Stimulated activated naive CD4-positive, alpha-beta T cell treated with Interleukin-2 at 50 U/mL for 16 hours (primary cell): ENCODE results near the gene ADRA1B.

Experiments used
- DNase-seq: peaks from one replicate; lab custom pipeline; 2025; lab: John Stamatoyannopoulos, UW

The ADRA1B gene

DNA sequence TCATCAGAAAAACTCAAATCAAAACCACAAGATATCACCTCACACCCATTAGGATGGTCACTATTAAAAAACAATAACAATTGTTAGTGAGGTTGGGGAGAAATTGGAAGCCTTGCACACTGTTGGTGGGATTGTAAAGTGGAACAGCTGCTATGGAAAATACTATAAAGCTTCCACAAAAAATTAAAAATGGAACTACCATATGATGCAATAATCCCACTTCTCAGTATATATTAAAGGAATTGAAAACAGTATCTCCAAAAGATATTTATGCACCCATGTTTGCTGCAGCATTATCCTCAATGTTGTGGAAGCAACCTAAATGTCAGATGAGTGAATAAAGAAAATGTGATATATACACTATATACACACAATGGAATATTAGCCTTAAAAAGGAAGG, 14.5 kb upstream of the ADRA1B start:
- DNase-seq: no peak

DNA sequence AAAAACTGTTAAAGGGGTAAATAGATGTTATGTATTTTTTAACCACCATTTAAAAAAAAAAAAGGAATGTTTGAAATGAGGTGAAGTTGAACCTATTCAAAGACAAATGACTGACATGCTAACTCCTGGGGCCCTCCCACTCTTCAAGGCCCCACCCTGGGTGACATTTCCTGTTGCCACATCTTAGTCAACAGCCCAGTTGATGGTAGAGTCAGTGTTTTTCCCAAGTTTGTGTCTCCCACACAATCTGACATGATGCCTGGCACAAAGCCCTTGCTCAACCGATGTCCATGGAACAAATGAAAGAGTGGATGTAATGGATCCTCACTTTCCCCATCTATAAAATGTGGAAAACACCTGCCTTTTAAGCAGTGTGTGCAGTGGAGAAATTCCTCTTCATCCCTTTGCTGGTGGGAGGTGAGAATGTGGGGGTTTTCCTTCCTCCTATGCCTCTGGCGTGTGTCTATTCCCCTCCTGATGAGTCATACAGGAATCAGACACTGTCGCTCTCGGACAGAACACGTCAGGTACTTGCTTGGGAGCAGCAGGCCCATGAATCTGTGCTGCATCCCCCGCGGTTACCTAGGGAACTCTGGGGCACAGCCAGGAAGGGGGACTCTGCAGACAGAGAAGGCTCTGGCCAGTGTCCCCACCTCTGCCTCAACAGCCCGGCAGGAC, 13.7 kb upstream of the ADRA1B start:
- no peak for DNase-seq

DNA sequence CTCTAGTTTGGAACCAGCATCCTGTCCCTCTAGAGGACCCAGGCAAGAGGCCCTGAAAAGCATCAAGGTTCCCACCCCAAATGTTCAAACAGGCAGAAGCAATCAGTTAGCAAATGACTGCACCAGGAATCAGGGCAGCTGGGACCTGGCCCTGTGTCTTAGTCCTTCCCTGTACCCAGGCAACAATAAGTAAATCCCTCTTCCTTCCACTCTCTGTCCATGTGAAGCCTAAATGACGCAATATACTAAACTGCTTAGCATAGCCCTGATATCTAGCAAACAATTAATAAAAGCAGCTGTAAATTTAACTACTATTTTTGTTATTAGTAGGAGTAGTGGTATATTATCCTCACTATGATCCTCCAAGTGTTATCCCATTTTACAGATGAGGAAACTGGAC, 13.2 kb upstream of the ADRA1B start:
- no peak for DNase-seq

DNA sequence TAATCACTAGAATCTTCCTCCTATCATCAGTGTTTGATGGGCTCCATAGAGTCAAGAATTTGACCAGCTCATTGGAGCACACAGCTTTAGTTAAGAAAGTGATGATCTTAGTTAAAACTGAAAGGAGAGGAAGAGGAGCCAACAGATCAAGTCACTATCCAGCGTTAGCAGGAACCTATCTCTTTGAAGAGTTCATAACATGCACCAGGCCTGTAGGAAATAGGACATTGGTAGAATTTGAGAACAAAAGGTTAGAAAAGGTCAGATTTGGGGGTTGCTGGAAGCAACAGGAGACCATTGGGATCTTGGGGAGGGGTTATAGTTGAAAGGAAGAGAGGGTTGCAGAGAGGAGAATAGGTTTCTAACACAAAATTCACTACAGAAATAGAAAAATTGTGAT, 11.4 kb upstream of the ADRA1B start:
- no peak for DNase-seq

DNA sequence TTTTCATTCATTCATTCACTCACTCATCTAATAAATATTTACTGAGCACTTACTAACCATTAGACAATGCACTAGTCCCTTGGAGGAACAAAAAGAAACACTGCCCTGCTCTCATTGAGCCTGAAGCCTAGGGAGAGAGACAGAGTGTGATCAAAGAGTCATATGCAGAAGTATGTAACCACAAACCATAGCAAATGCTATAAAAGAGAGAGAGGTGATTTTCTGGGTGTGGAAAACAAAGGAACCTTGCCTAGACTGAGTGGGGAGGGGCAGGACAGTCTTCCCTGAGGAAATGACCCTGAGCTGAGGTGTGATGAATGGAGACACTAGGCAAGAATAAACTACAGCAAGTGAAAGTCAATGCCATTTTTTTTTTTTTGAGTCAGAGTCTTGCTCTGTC, 10.8 kb upstream of the ADRA1B start:
- DNase-seq: no peak

DNA sequence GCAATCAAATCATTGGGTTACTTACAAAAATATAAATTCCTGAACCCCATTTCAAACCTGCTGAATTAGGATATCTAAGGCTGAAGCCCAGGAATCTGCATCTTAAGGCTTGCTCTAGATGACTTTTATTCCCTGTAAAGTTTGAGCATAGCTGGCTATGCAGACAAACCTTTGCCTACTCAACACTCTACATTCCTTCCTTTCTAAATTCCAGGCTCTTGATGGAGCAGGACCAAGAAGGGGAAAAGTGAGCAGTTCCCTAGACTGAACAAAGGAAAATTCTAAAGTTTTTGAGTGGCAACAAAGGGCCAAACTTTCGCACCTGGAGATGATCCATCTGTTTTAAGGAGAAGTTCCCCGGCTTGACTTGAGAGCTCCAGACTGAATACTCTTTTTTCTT, 9.8 kb upstream of the ADRA1B start:
- DNase-seq: no peak

DNA sequence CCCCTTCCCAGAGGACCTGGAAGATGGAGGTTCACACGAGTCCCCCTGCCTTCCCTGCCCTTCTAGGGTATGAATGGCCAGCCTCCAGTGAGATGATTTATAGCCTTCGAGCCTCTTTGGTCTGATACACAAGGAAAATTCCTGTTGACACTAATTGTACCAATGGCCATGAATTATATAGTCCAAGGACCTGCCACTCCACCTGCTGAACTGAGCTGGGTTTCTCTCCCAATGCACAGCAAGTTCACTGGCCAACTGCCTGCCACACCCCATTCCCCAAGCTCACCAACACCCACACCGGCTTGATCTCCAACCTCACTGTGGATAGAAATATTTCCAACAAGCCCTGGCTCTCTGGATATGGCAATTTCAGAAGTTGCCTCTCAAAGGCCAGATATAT, 9.3 kb upstream of the ADRA1B start:
- no peak for DNase-seq

DNA sequence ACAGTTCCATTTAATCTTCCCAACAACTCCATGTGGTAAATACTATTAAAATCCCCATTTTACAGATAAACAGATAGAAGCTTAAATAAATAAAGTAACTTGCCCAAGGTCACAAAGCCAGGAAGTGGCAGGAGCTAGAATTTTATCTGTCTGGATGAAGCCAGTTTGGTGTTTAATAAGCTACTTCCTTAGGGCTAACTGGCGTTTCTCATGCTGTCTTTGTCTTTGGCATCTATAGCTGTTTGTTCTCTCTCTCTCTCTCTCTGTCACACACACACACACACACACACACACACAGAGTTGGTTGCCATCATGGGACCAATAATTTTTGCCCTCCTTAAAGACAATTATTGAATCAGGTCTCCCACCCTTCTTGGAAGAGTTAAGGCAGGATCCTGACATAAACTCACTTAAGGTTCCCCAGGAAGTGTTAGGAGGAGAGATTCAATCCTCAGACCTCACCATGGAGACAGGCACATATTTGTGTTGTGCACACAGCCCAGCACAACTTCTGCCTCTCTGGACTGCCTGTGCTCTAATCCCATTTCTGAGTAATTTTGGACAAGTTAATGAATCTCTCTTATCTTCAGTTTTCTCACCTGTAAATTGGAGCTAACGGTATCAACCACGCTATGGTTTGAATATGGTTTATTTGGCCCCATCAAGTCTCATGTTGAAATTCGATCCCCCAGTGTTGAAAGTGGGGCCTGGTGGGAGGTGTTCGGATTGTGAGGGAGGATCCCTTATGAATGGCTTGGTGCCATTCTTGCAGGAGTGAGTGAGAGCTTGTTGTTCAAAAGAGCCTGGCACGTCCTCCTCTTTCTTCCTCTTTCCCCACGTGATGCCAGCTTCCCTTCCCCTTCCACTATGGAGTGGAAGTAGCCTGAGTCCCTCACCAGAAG, 8.3 kb upstream of the ADRA1B start:
- no peak for DNase-seq

DNA sequence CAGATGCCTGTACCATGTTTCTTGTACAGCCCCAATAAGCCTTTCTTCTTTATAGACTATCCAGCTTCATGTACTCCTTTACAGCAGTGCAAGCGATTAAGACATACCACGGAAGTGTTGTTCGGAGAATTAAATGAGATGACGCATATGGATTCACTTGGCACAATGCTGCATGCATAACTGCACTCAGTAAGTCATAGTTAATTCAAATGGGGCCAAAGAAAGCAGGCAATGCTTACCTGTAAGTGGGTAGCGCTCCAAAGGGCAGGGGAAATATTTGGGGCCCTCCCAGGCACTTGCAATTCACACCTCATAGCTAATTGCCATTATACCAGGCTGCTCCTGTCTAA, 7.7 kb upstream of the ADRA1B start:
- no peak for DNase-seq

DNA sequence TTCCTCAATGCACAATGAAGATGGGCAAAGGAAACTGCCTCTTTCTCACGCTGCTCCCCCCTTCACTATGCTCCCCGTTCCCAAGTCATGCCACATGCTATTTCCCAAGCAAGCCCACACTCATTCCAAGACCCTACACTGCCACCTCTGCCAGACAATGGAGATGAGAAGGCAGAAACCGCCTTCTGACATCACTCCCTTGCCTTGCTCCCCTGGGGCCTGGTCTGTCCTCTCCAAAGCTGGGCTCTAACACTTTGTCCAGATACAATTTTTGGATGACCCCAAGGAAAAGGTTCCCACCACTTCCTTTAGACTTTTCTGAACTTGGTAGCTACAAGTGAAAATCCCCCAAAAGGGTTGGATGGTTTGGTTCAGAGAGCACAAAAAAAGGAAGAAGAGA, 7.2 kb upstream of the ADRA1B start:
- no peak for DNase-seq

DNA sequence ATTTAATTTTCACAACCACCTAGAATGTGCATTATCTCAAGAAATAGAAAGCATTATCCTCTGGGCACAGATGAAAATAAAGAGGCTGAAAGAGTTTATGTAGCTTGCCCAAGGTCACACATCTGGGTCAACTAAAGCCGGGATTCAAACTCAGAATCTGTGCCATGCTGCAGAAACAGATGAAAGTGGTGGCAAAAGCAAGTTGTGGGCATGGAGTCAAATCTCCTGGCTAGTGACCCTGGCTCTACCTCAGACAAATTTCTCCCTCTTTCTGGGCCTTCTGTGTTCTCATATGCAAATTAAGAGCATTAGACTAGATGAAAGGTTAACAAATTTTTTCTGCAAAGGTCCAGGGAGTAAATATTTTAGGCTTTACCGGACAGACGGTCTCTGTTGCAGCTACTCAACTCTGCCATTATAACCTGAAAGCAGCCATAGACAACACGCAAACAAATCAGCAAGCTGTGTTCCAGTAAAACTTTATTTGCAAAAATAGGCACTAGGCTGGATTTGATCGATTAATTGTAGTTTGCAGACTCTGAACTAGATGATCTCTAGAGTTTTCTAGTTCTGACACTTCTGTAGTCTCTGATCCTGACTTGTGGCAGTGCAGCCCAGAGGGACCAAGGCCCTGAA, 6.0 kb upstream of the ADRA1B start:
- no peak for DNase-seq

DNA sequence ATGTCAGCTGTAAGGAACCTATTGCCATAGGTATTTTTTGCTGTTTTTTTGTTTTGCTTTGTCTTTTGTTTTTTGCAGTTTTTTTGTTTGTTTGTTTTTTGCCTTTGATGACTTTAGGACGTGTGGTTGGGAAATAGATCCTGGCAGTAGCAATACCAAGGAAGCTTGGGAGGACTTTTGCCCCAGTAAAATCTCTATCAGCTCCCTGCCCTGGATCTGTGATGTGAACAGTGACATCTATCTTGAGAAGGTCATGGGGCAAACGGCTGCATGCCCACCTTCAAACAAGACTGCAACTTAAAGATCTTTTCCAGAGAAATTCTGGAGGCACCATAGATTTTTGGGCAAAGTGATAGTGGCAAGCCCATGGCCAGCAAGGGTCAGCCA, 5.4 kb upstream of the ADRA1B start:
- no peak for DNase-seq

DNA sequence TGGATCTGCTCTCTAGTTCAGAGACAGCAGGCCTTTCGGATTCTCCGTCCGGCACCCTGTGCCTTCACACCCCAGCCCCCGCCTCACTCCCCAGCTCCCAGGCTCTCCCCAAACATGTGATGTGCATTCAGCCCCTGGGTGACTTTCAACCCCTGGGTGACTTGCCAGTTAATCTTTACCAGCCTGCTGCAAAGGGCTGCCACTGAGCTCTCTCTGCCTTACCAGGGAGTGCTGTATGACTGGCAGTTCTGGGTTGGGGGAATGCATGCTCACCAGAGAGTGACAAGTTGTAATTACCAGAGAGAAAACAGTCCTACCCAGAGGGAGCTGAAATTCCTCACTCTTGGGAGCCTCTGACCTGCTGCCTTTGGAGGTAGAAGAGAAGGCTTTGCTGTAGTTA, 4.9 kb upstream of the ADRA1B start:
- no peak for DNase-seq

DNA sequence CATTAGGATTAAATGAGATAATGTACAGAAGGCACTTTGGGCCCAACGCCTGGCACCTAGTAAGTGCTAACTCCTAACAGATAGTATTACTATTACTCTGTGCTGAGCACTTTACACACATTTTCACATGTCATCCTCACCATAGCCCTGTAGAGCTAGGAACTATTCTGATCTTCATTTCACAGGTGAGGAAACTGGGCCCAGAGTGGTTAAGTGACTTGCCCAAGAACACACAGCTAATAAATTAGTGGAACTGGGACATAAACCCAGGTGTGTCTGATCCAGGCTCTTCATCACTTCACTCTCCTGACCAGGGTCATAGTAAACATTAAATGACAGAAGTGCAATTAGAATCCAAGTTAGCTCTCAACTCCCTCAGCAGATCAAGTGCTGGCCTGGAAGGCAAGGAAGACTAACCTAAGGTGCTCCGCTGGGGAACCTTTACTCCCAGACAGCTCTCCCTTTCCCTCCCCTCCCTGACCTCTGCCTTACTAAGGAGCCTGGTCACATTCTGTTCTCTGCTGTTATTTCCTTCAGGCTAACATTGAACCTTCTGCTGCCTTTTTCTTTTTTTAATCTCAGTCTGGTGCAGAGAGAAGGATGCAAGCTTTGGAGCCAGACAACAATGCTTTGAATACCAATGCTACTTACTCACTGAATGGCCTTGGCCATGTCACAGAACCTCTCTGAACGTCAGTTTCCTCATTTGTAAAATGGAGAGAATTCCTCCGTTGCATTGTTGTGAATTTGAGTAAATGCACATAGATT, 4.1 kb upstream of the ADRA1B start:
- no peak for DNase-seq

DNA sequence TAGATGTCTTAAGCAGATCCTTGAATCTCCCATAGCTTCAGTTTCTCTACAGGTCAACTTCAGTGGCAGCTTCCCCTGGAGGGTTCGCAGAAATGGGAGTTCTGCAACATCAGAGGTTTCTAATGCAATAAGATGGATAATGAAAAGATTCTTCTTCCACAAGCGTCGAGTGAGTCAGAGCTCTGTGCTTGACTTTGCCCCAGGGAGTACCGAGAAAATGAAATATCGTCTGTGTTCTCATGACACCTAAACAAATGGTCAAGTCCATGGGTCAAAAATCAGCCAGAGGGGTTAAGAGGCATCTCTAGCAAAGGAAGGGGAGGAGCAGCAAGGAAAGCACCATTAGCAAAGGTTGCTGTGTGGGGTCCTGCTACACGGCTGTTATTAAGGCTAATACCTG, 3.2 kb upstream of the ADRA1B start:
- DNase-seq: no peak

DNA sequence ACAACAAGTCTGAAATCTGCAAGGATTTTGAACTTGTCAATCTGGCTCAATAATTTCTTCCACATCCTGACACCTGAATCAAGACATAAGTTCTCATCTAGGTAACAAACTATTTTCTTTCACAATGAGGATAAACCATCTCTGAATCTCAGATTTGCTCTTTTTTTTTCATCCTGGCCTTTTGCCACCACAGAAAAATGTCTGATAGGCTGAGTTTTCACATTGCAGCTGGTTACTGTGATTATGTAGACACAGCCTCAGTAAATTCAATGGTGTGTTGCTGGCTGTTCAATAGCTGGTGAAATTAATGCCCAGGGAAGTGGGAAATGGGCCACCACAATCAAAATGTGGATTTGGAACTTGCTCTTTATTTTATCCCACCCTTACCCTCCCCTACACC, 2.8 kb upstream of the ADRA1B start:
- DNase-seq: no peak

DNA sequence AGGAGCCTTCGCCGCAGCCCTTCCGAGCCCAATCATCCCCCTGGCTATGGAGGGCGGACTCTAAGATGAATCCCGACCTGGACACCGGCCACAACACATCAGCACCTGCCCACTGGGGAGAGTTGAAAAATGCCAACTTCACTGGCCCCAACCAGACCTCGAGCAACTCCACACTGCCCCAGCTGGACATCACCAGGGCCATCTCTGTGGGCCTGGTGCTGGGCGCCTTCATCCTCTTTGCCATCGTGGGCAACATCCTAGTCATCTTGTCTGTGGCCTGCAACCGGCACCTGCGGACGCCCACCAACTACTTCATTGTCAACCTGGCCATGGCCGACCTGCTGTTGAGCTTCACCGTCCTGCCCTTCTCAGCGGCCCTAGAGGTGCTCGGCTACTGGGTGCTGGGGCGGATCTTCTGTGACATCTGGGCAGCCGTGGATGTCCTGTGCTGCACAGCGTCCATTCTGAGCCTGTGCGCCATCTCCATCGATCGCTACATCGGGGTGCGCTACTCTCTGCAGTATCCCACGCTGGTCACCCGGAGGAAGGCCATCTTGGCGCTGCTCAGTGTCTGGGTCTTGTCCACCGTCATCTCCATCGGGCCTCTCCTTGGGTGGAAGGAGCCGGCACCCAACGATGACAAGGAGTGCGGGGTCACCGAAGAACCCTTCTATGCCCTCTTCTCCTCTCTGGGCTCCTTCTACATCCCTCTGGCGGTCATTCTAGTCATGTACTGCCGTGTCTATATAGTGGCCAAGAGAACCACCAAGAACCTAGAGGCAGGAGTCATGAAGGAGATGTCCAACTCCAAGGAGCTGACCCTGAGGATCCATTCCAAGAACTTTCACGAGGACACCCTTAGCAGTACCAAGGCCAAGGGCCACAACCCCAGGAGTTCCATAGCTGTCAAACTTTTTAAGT, 819 bp downstream of the ADRA1B start:
- no peak for DNase-seq

DNA sequence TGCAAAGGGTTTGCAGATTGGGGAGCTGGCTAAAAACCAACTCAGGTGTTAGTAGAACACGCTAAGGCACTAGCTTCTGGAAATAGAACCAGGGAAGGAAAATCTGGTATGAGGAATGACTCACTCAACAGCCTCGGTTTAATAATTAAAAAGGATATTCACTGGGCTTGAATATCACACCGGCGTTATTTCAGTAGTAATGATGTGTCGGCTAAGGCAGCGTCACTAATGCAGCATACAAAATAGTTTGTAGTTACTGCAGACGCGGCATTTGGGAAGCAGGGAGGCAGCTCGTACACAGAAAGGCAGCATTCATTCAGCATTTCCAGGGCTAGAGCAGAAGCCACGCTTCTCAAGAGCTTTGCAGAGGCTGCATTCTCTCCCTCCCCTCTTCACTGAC, 1.7 kb downstream of the ADRA1B start:
- DNase-seq: no peak

DNA sequence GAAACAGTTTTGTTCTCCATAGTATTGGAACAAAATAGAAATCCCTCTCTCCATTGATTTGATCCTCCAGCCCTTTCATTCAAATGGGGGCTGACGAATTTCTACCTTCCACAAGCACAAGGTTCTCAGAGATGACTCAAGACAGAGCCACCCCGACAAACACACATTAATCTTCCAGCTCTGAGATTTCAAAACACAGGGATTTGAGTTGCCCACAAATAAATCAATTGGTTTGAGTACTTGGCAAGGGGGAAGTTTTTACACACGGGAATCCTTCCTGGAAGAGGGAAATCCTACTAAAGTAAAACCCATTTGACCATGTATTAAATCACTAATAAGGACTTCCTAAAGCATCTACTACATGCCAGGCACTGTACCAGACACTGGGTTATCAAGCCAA, 5.4 kb downstream of the ADRA1B start:
- no peak for DNase-seq

DNA sequence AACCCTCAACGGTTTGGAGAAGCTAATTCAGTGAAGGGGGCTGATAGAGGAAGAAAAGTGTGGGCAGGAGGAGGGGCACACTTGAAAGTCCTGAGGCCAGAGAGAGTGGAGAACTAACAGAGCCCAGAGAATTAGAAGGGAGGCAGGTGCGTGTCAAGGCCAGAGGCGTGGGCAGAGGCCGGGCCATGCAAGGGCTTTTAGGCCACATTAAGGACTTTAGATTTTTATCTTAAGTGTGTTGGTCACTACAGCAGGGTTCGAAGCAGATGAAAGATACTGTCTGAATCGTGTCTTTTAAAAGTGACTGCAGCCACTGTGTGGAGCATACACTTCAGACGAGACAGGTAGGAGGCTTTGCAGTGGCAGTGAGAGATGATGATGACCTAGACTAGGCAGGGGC, 6.7 kb downstream of the ADRA1B start:
- no peak for DNase-seq

DNA sequence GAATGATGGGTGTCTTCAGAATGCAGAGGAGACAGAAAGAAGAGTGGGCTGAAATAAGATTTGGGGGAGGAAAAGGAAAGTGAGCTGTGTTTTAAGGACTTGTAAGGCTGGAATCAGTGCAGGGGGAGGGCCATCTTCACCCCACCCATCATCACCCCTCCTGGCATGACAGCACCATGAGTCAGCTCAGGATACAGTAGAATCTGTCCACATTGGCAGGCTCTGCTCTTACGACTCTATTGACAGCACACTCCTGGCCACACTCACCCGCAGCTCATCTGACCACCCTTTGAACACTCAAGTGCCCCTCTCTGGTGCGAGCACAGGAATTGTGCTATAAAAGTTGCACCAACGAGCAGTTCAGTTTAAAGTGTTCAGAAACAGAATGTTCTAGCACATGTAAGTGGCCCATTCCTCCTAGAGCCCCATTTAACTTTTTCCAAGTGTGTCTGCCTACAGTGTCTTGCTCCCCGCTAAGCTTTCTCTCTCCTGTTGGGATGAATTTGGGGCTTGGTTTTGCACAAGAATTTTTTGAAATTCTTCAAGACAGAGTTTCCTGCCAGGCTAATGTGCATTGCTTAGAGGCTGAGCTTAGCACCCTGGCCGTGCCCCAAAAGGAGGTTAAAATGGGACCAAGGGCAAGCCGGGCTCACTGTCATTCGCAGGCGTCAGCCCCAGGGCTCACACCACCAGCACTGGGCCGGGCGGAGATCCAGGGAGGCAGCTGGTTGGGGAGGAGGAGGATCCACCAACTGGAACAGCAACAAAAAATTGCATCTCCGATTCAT, 12.0 kb downstream of the ADRA1B start:
- DNase-seq: no peak
